AG04450 (cell line): Measurements from ENCODE around the gene TMPRSS6. TPM values are rescaled to one million over a fixed set of nuclear protein-coding genes. Genes with fewer than 3 reads are reported as not detected.
A peak's percentile ranks its signal among the peaks of the same experiment; 100 is the strongest.

ENCODE experiments used
- CTCF ChIA-PET: fragments of 300-600, 350-600 bp; formaldehyde crosslinking; extraction: SDS; loops from one replicate; lab custom pipeline; 2022; ENCODE audit warnings: antibody characterized with exemption, inconsistent platforms; lab: Charles Lee
- POLR2A ChIA-PET: fragments of 350-600 bp; formaldehyde crosslinking; extraction: SDS; loops from one replicate; lab custom pipeline; 2021; ENCODE audit warnings: antibody characterized with exemption, inconsistent platforms; lab: Yijun Ruan, JAX
- DNase-seq: peaks from one replicate; pipeline ENCODE4 v3.0.0-alpha.2; 2011; ENCODE audit warnings: low read depth, low spot score
- H3K27ac ChIP-seq: one replicate; pipeline ENCODE4 v1.5.1; 2012; ENCODE audit warnings: low read depth, low read length, control low read depth
- H3K27me3 ChIP-seq: one replicate; pipeline ENCODE4 v1.6.0; 2012; ENCODE audit warnings: low read length; ENCODE audit not compliant: control insufficient read depth, insufficient read depth
- H3K4me3 ChIP-seq: 2 replicates; pipeline ENCODE4 v1.5.1; 2011; ENCODE audit warnings: mild to moderate bottlenecking, low read depth, low read length, control low read depth
- H3K9me3 ChIP-seq: 2 replicates; pipeline ENCODE4 v1.5.1; 2012; ENCODE audit warnings: low read length; ENCODE audit not compliant: control insufficient read depth, insufficient read depth
- polyA plus RNA-seq: library from polyadenylated mRNA; depleted of rRNA; stranded (reverse); fragments of >200 nt; gene quantifications from 2 replicates; pipeline ENCODE4 v1.2.3, GENCODE V29; 2011
- TF ChIP-seq, protein P1 (sequence below): IDR thresholded peaks from 2 replicates; pipeline ENCODE4 v1.5.1; 2011; ENCODE audit warnings: low read depth, low read length, control low read depth, inconsistent platforms

The TMPRSS6 gene
- polyA plus RNA-seq, 1 experiment, result not detected

DNA sequence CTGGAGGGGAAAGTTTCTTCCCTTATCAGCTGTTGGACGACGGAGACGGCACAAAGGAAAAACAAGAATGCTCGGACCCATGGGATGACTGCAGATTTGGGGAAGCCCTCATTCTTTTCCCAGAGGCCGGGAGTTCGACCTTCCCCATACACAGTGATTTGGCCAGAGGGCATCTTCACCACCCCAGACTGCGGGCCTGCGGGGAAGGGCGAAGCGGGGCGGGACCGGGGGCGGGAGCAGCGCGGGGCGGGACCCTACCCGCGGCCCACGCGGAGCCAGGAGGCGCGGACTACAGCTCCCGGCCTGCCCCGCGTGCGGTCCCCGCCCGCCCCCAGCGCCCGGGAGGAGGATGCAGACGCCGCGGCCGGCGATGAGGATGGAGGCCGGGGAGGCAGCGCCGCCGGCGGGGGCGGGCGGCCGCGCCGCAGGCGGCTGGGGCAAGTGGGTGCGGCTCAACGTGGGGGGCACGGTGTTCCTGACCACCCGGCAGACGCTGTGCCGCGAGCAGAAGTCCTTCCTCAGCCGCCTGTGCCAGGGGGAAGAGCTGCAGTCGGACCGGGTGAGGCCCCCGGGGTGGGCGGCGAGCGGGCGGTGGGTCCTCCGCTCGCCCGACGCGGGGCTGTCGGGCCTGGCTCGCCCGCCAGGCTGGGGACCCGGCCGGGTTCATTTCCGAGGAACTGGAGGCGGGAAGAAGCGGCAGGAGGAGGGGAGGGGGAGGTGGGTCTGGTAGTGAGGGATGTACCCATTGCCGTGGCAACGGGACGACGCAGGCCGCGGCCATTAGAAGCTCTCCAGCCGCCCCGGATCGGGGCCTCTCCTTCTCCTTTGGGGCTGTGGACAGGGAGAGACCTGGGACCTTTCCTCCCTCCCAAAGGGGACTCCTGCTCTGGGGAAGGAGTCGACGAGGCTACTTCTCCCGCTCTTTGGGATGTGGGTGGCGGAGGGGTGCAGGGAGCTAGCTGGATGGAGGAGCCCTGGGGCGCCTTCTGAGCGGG lies 57.8 kb downstream of the TMPRSS6 start, which contains the start of gene KCTD17:
Gene KCTD17, plus strand, starts transcription at position 352 of the 995 bp plus-strand sequence. Its CDS starts 19 bp downstream, at position 371.
- CTCF ChIA-PET, result interaction anchor here (0.6 to 2.2 kb wide), 3 partner anchors 9 to 210 kb away, joined by 3 to 10 read pairs (median 4); no protein-coding TSS in a partner anchor
- TF ChIP-seq, protein P1, sequence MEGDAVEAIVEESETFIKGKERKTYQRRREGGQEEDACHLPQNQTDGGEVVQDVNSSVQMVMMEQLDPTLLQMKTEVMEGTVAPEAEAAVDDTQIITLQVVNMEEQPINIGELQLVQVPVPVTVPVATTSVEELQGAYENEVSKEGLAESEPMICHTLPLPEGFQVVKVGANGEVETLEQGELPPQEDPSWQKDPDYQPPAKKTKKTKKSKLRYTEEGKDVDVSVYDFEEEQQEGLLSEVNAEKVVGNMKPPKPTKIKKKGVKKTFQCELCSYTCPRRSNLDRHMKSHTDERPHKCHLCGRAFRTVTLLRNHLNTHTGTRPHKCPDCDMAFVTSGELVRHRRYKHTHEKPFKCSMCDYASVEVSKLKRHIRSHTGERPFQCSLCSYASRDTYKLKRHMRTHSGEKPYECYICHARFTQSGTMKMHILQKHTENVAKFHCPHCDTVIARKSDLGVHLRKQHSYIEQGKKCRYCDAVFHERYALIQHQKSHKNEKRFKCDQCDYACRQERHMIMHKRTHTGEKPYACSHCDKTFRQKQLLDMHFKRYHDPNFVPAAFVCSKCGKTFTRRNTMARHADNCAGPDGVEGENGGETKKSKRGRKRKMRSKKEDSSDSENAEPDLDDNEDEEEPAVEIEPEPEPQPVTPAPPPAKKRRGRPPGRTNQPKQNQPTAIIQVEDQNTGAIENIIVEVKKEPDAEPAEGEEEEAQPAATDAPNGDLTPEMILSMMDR, result no peak

DNA sequence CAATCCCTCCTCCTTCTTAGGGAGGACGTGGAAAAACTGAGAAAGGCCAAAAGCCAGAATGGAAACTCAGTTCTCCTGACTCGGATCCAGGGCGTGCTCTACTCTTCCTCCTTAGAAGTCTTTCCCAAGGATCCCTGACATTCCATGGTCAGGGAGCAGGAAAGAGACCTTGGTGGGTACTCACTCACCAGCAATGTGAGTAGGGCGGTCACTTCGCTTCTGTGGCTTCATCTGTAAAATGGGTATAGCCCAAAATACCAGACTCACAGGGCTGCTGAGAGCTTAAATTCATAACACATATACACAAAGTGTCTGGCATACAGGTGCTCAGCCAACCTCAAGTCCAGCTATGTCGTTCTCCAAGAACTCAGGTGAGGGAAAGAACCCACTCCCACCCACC lies 58.6 kb downstream of the TMPRSS6 start:
- no peak overlapping the region for H3K27ac ChIP-seq
- no peak overlapping the region for H3K4me3 ChIP-seq
- ChIA-PET CTCF (interaction anchor here (2.2 kb wide), 1 partner anchor 149 kb away, joined by 10 read pairs; no protein-coding TSS in a partner anchor), POLR2A (interaction anchor here (0.9 kb wide), 1 partner anchor 32 kb away, joined by 3 read pairs; the partner anchor contains the start of gene TST)
- H3K27me3 ChIP-seq, result no peaks in the 10 kb centered on the region
- TF ChIP-seq, protein P1, result no peak
- H3K9me3 ChIP-seq, result no peaks in the 10 kb centered on the region
- no peak for DNase-seq

More for the DNA sequence above, 57.8 kb downstream of the TMPRSS6 start, which contains the start of gene KCTD17:
- POLR2A ChIA-PET, result interaction anchor here (0.6 to 0.9 kb wide), 2 partner anchors 33 to 39 kb away, joined by 3 to 4 read pairs; partner anchors contain the start of gene TST
- Histone ChIP-seq H3K9me3 (no peaks in the 10 kb centered on the region), H3K27ac (no peak within 1 kb of the TSS), H3K4me3 (peak within 1 kb of the TSS; percentile 74), H3K27me3 (no peaks in the 10 kb centered on the region)
- DNase-seq, result no peak

DNA sequence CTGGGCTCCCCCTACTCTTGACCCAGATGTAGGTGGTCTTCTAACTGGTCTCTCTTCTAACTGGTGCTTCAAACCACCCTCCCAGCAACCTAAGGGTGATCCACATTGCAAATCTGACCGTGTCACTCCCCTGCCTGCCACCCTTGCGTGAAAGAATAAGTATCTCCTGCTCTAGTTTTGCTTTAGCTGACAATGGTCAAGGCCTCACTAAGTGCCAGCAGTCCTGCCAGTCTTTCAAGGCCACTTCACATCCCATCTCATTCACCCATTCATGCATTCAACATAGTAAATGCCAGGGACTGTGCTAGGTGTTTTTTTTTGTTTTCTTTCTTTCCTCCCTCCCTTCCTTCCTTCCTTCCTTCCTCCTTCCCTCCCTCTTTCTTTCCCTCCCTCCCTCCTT lies 60.3 kb downstream of the TMPRSS6 start:
- H3K9me3 ChIP-seq, result no peaks in the 10 kb centered on the region
- no peak overlapping the region for H3K27ac ChIP-seq
- ChIA-PET POLR2A (no interaction called here), CTCF (no interaction called here)
- TF ChIP-seq, protein P1, result no peak
- no peak overlapping the region for H3K4me3 ChIP-seq
- no peaks in the 10 kb centered on the region for H3K27me3 ChIP-seq
- no peak for DNase-seq

DNA sequence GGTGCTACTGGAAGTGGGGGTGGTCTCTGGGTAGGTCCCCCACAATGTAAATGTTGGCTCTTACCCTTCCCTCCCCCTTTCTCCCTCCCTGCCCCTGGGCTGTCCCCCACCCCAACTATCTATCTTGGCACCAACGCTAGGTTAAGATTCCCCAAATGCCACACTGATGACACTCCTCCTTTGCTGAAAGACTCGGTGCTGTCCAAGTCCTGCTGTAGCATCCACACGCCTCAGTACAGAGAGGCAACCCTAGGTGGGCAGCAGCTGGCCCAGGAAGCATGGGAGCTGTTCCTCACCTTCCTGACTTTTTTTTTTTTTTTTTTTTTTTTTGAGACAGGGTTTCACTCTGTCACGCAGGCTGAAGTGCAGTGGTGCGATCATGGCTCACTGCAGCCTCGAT lies 61.4 kb downstream of the TMPRSS6 start:
- TF ChIP-seq, protein P1, result no peak
- no peaks in the 10 kb centered on the region for H3K9me3 ChIP-seq
- no peaks in the 10 kb centered on the region for H3K27me3 ChIP-seq
- ChIA-PET POLR2A (no interaction called here), CTCF (no interaction called here)
- H3K27ac ChIP-seq, result no peak overlapping the region
- no peak for DNase-seq
- no peak overlapping the region for H3K4me3 ChIP-seq
